Medulla oblongata (tissue), 1 donor: ENCODE results near the gene MGAT3.
"Not testable (repeated sequence)": the region's sequence is repeated elsewhere in the genome, so short reads cannot be mapped to it uniquely, and the experiment has no call there.

ENCODE experiments used
- DNase-seq: peaks from one replicate; pipeline ENCODE4 v3.0.0-alpha.2; 2015; ENCODE audit errors: extremely low spot score

The MGAT3 gene

GRCh38 chr22:39456522-39457197, at the start of gene MGAT3:
Gene MGAT3 (plus strand): TSS chr22:39457012. CDS start chr22:39487348, 30,336 bp downstream.
- no peak for DNase-seq

GRCh38 chr22:39408173-39408572, 48.6 kb upstream of the MGAT3 start:
- no peak for DNase-seq

- no peak for DNase-seq
Measured at GRCh38 chr22:39408807-39409206, 48.0 kb upstream of the MGAT3 start.

- peak; percentile 51 for DNase-seq
Measured at GRCh38 chr22:39409516-39410029, 47.2 kb upstream of the MGAT3 start.

GRCh38 chr22:39410264-39410663, 46.5 kb upstream of the MGAT3 start:
- no peak for DNase-seq

GRCh38 chr22:39411828-39412365, 44.9 kb upstream of the MGAT3 start:
- not testable (repeated sequence) for DNase-seq

- DNase-seq, result not testable (repeated sequence)
Measured at GRCh38 chr22:39413204-39413603, 43.6 kb upstream of the MGAT3 start.

GRCh38 chr22:39414377-39414776, 42.4 kb upstream of the MGAT3 start:
- DNase-seq, result no peak

GRCh38 chr22:39414886-39415285, 41.9 kb upstream of the MGAT3 start:
- peak; percentile 55 for DNase-seq

- no peak for DNase-seq
Measured at GRCh38 chr22:39415506-39415905, 41.3 kb upstream of the MGAT3 start.

- no peak for DNase-seq
Measured at GRCh38 chr22:39416319-39416718, 40.5 kb upstream of the MGAT3 start.

GRCh38 chr22:39417641-39418040, 39.2 kb upstream of the MGAT3 start:
- no peak for DNase-seq

- no peak for DNase-seq
Measured at GRCh38 chr22:39418696-39419095, 38.1 kb upstream of the MGAT3 start.

GRCh38 chr22:39419096-39419495, 37.7 kb upstream of the MGAT3 start:
- no peak for DNase-seq

- DNase-seq, result no peak
Measured at GRCh38 chr22:39419911-39420310, 36.9 kb upstream of the MGAT3 start.

GRCh38 chr22:39421691-39422090, 35.1 kb upstream of the MGAT3 start:
- no peak for DNase-seq

GRCh38 chr22:39422101-39422500, 34.7 kb upstream of the MGAT3 start:
- no peak for DNase-seq

GRCh38 chr22:39422721-39423120, 34.1 kb upstream of the MGAT3 start:
- no peak for DNase-seq

GRCh38 chr22:39423976-39424375, 32.8 kb upstream of the MGAT3 start:
- DNase-seq, result no peak

GRCh38 chr22:39426380-39427043, 30.3 kb upstream of the MGAT3 start:
- no peak for DNase-seq

- no peak for DNase-seq
Measured at GRCh38 chr22:39427751-39428596, 28.8 kb upstream of the MGAT3 start.

- DNase-seq, result no peak
Measured at GRCh38 chr22:39428597-39429071, 28.2 kb upstream of the MGAT3 start.
